ENCODE measurements around the gene KDM1A. TPM values are rescaled to one million over a fixed set of nuclear protein-coding genes. Genes with fewer than 3 reads are reported as not detected.

Gene KDM1A
- total RNA-seq, 1 donor from 2014 or later: 55.7 TPM

GRCh38 chr1:23126801-23127200 lies 107.5 kb downstream of the KDM1A start:
- intact Hi-C loops (cut with micrococcal nuclease): no loop called here

DNA sequence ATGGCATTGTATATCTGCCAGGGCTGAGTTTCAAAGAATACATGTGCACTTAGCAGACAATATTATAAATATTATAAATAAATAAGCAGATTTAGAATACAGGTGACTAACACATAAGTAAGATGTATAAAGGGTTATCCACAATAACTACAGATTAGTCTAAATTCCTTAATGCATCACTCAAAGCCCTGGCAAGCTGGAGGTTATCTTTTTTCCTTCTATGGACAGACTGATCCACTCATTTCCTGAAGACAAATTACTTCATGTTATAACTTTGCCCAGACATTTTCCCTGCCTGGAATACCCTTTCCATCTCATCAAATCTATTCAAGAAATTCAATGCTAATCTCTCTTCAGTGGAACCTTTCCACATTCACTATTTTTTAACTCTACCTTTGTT lies 110.6 kb downstream of the KDM1A start:
- intact Hi-C loops (cut with micrococcal nuclease): no loop called here

DNA sequence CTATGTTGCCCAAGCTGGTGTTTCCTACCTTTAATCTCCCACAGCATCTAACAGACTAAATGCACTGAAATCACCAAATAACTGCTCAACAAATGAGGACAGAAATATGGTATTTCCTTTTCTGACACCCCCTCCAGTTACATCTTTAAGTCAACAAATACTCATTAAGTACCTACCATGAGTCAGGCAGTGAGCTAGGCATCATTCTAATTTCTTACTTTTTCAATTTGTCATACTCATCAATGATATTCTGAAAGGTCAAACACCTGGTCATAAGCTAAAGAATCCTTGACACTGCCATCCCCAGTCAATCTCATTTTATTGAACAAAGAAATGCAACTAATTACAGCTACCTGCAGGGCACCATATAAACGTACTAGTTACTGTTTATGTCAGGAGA lies 112.8 kb downstream of the KDM1A start:
- intact Hi-C loops (cut with micrococcal nuclease): no loop called here

Other genes with a start within 250 kb of the KDM1A start
- gene LACTBL1, start 46.6 kb upstream of the KDM1A start, total RNA-seq: not detected in 2 replicates
- gene TEX46, start 3.6 kb upstream of the KDM1A start, total RNA-seq: not detected in 2 replicates
- gene LUZP1, start 149.4 kb downstream of the KDM1A start, total RNA-seq: 23.2 and 25.8 TPM in 2 replicates
- gene HTR1D, start 198.0 kb downstream of the KDM1A start, total RNA-seq: not detected in 2 replicates

All from T-helper 1 cell treated with Interleukin-12 subunit alpha and Interleukin-12 subunit beta and Interleukin-4 antibody, amounts not matched to agents 30 ng/mL and 1 ng/mL, for 36 hours (primary cell).